ENCODE results near the gene HLF. TPM values are rescaled to one million over a fixed set of nuclear protein-coding genes. Genes with fewer than 3 reads are reported as not detected.

HLF gene
- total RNA-seq, 2 donors from 2014 or later, result 23.9 to 44.3 TPM

GRCh38 chr17:55237268-55237667 lies 27.5 kb upstream of the HLF start:
- peak in 1 of 2 donors; percentile 38 for ATAC-seq (replicated peaks in 1 of 2)
- Mint-ChIP-seq H3K4me1 (ENCODE audit: low read depth) (peaks cover 20% of the 10 kb centered on the region), H3K27ac (peak overlapping the region; percentile 72), H3K36me3 (ENCODE audit: insufficient read depth in 2 of 2) (peaks cover 0 to 1% of the 10 kb centered on the region in 2 donors), H3K27me3 (ENCODE audit: low read depth) (peaks cover 31% of the 10 kb centered on the region), H3K9me3 (peaks cover 2% of the 10 kb centered on the region in 2 donors), H3K4me3 (peak overlapping the region; percentile 83 to 85)
- no peak for DNase-seq

GRCh38 chr17:55237841-55238178 lies 26.9 kb upstream of the HLF start:
- no peak for DNase-seq

GRCh38 chr17:55238179-55238930 lies 26.4 kb upstream of the HLF start:
- Mint-ChIP-seq H3K27ac (no peak overlapping the region), H3K27me3 (ENCODE audit: low read depth) (peaks cover 31% of the 10 kb centered on the region), H3K36me3 (ENCODE audit: insufficient read depth in 2 of 2) (no peaks in the 10 kb centered on the region), H3K4me3 (peak overlapping the region; percentile 83 to 85), H3K4me1 (ENCODE audit: low read depth) (peaks cover 20% of the 10 kb centered on the region), H3K9me3 (peaks cover 0 to 2% of the 10 kb centered on the region in 2 donors)
- peak; percentile 96 to 97 for ATAC-seq (replicated peaks in 1 of 2)
- peak; percentile 84 to 85 for DNase-seq

More at GRCh38 chr17:55237841-55238178, 26.9 kb upstream of the HLF start:
- Mint-ChIP-seq H3K27ac (no peak overlapping the region), H3K36me3 (ENCODE audit: insufficient read depth in 2 of 2) (peaks cover 0 to 1% of the 10 kb centered on the region in 2 donors), H3K9me3 (peaks cover 2% of the 10 kb centered on the region in 2 donors), H3K27me3 (ENCODE audit: low read depth) (peaks cover 31% of the 10 kb centered on the region), H3K4me1 (ENCODE audit: low read depth) (peaks cover 20% of the 10 kb centered on the region), H3K4me3 (peak overlapping the region; percentile 83 to 85)
- no peak for ATAC-seq (replicated peaks in 1 of 2)

GRCh38 chr17:55238931-55239297 lies 25.8 kb upstream of the HLF start:
- H3K4me1 Mint-ChIP-seq (ENCODE audit: low read depth), result peaks cover 20% of the 10 kb centered on the region
- peak overlapping the region; percentile 83 to 85 for H3K4me3 Mint-ChIP-seq
- no peaks in the 10 kb centered on the region for H3K36me3 Mint-ChIP-seq (ENCODE audit: insufficient read depth in 2 of 2)
- peaks cover 0 to 2% of the 10 kb centered on the region in 2 donors for H3K9me3 Mint-ChIP-seq
- H3K27me3 Mint-ChIP-seq (ENCODE audit: low read depth), result peaks cover 37% of the 10 kb centered on the region
- peak; percentile 11 to 26 for ATAC-seq (replicated peaks in 1 of 2)
- H3K27ac Mint-ChIP-seq, result no peak overlapping the region
- DNase-seq, result no peak

- no peak overlapping the region for H3K4me3 Mint-ChIP-seq
- no peak for ATAC-seq (replicated peaks in 1 of 2)
These were observed 23.7 kb upstream of the HLF start for GRCh38 chr17:55241097-55241496.

DNA sequence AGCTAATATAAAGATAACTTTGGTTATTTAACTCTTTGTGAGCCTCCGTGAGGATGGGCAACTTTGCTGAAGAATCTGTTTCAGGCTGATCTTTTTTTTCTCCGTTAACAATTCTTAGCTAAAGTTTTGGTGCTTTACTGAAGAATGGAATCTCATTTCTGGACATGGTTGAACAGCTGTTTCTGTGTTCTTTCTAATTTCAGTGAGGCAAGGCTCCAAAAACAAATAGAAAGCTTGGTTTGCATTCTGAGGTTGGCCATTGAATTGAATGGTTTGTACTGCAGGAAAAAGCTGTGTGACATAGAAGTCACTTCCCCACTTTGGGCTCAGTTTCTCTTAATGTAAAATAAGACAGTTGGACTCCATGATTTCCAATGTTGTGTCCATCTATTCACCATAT lies 22.3 kb upstream of the HLF start:
- Mint-ChIP-seq H3K36me3 (ENCODE audit: insufficient read depth in 2 of 2) (no peaks in the 10 kb centered on the region), H3K4me3 (no peak overlapping the region), H3K27me3 (ENCODE audit: low read depth) (peaks cover 49% of the 10 kb centered on the region), H3K9me3 (peaks cover 0 to 2% of the 10 kb centered on the region in 2 donors), H3K27ac (no peak overlapping the region), H3K4me1 (ENCODE audit: low read depth) (peaks cover 14% of the 10 kb centered on the region)
- DNase-seq, result no peak
- ATAC-seq (replicated peaks in 1 of 2), result no peak

More at GRCh38 chr17:55241097-55241496, 23.7 kb upstream of the HLF start:
- Mint-ChIP-seq H3K4me1 (ENCODE audit: low read depth) (peaks cover 20% of the 10 kb centered on the region), H3K9me3 (peaks cover 0 to 2% of the 10 kb centered on the region in 2 donors), H3K27me3 (ENCODE audit: low read depth) (peaks cover 46% of the 10 kb centered on the region), H3K36me3 (ENCODE audit: insufficient read depth in 2 of 2) (no peaks in the 10 kb centered on the region), H3K27ac (no peak overlapping the region)
- DNase-seq, result no peak

GRCh38 chr17:55245986-55246385 lies 18.8 kb upstream of the HLF start:
- no peak overlapping the region for H3K27ac Mint-ChIP-seq
- peaks cover 39% of the 10 kb centered on the region for H3K27me3 Mint-ChIP-seq (ENCODE audit: low read depth)
- H3K4me1 Mint-ChIP-seq (ENCODE audit: low read depth), result no peaks in the 10 kb centered on the region
- no peak overlapping the region for H3K4me3 Mint-ChIP-seq
- ATAC-seq (replicated peaks in 1 of 2) (no peak), DNase-seq (no peak)
- no peaks in the 10 kb centered on the region for H3K36me3 Mint-ChIP-seq (ENCODE audit: insufficient read depth in 2 of 2)
- peaks cover 0 to 2% of the 10 kb centered on the region in 2 donors for H3K9me3 Mint-ChIP-seq

GRCh38 chr17:55246583-55246982 lies 18.2 kb upstream of the HLF start:
- Mint-ChIP-seq H3K4me3 (no peak overlapping the region), H3K36me3 (ENCODE audit: insufficient read depth in 2 of 2) (no peaks in the 10 kb centered on the region), H3K4me1 (ENCODE audit: low read depth) (no peaks in the 10 kb centered on the region), H3K9me3 (peaks cover 0 to 2% of the 10 kb centered on the region in 2 donors), H3K27ac (no peak overlapping the region), H3K27me3 (ENCODE audit: low read depth) (peaks cover 42% of the 10 kb centered on the region)
- ATAC-seq (replicated peaks in 1 of 2), result no peak
- no peak for DNase-seq

DNA sequence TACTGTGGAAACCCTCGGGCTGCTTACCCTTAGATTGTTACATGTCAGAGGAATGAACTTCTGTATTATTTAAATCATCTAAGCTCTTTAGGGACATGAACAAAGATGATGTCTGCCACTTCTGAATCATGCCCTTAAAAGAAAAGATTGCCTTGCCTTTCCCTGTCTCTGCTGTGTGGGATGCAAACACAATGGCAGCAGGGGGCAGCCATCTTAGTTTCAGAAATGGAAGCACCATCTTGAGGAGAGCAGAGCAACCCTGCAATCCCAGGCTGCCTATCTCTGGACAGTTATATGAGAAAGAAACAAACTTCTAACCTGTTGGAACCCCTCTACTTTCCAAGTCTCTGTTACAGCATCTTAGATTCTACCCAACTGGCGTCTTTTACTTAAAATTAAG lies 16.7 kb upstream of the HLF start:
- H3K27ac Mint-ChIP-seq, result no peak overlapping the region

DNA sequence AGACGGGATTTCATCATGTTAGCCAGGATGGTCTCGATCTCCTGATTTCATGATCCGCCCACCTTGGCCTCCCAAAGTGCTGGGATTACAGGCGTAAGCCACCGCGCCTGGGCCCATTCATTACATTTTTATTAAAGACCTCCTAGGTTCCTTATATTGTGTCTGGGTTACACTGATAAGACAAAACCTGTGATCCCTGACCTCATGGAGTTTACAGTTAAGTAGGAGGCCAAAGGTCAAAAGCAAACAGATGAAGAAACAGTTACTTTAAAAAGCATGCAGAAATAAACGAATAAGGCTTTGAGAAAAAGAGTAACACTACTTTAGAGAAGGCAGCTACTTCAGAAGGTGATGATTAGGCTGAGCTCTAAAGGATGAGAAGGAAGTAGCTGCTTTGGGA lies 14.9 kb upstream of the HLF start:
- DNase-seq (no peak), ATAC-seq (replicated peaks in 1 of 2) (no peak)
- Mint-ChIP-seq H3K9me3 (no peaks in the 10 kb centered on the region), H3K4me3 (no peak overlapping the region), H3K27me3 (ENCODE audit: low read depth) (peaks cover 39% of the 10 kb centered on the region), H3K4me1 (ENCODE audit: low read depth) (no peaks in the 10 kb centered on the region), H3K36me3 (ENCODE audit: insufficient read depth in 2 of 2) (no peaks in the 10 kb centered on the region), H3K27ac (no peak overlapping the region)

More for the DNA sequence above, 16.7 kb upstream of the HLF start:
- DNase-seq (no peak), ATAC-seq (replicated peaks in 1 of 2) (no peak)
- Mint-ChIP-seq H3K27me3 (ENCODE audit: low read depth) (peaks cover 53% of the 10 kb centered on the region), H3K9me3 (no peaks in the 10 kb centered on the region), H3K4me1 (ENCODE audit: low read depth) (no peaks in the 10 kb centered on the region), H3K4me3 (no peak overlapping the region), H3K36me3 (ENCODE audit: insufficient read depth in 2 of 2) (no peaks in the 10 kb centered on the region)

DNA sequence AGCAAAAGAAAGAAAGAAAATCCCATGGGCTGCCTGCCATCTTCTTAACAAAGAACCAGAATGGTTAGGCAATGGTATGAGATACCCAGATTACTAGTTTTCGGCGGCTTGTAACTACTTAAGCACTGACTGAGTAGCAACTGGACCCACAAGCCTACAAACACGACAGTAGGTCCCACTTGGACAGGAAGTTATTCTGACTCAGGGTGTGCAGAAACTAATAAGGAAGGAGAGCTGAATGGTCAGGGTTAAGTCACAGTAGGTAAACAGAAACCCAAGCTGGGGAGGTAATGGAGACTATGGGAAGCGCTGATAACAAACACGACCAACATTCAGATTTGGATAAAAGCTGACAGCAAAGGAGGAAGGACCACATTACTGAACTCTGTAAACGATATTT lies 10.4 kb upstream of the HLF start:
- ATAC-seq (replicated peaks in 1 of 2), result no peak
- no peaks in the 10 kb centered on the region for H3K36me3 Mint-ChIP-seq (ENCODE audit: insufficient read depth in 2 of 2)
- peaks cover 36% of the 10 kb centered on the region for H3K27me3 Mint-ChIP-seq (ENCODE audit: low read depth)
- H3K27ac Mint-ChIP-seq, result no peak overlapping the region
- DNase-seq, result no peak
- H3K4me1 Mint-ChIP-seq (ENCODE audit: low read depth), result no peaks in the 10 kb centered on the region
- H3K9me3 Mint-ChIP-seq, result no peaks in the 10 kb centered on the region
- no peak overlapping the region for H3K4me3 Mint-ChIP-seq

GRCh38 chr17:55258578-55259135 lies 6.1 kb upstream of the HLF start:
- Mint-ChIP-seq H3K27me3 (ENCODE audit: low read depth) (peaks cover 48% of the 10 kb centered on the region), H3K27ac (no peak overlapping the region)
- no peak for ATAC-seq (replicated peaks in 1 of 2)

DNA sequence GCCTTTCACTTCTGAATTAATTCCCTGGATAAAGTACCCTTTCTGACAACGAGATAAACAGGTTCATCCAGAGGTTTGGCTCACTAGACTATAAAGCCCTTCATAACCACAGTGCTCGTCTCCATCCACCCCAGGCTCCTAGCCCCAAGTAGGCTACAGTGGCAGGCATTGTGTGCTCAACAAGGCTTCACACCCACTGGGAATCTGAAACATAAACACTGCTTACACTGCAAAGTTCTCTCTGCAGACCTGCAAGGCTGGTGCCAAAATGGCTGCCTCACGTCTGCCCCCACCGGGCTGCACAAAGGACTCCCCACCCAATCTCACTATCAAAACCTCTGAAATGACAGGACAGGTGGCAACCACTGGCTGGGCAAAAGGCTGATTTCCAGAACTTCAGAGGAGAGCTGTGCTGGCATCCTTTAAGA lies 5.1 kb upstream of the HLF start:
- H3K27ac Mint-ChIP-seq, result no peak overlapping the region
- no peak for DNase-seq
- H3K4me1 Mint-ChIP-seq (ENCODE audit: low read depth), result peaks cover 14% of the 10 kb centered on the region
- peaks cover 59% of the 10 kb centered on the region for H3K27me3 Mint-ChIP-seq (ENCODE audit: low read depth)
- H3K4me3 Mint-ChIP-seq, result no peak overlapping the region
- H3K36me3 Mint-ChIP-seq (ENCODE audit: insufficient read depth in 2 of 2), result no peaks in the 10 kb centered on the region
- ATAC-seq (replicated peaks in 1 of 2), result no peak
- peaks cover 0 to 2% of the 10 kb centered on the region in 2 donors for H3K9me3 Mint-ChIP-seq

More at GRCh38 chr17:55258578-55259135, 6.1 kb upstream of the HLF start:
- Mint-ChIP-seq H3K4me3 (no peak overlapping the region), H3K36me3 (ENCODE audit: insufficient read depth in 2 of 2) (no peaks in the 10 kb centered on the region), H3K9me3 (peaks cover 0 to 2% of the 10 kb centered on the region in 2 donors), H3K4me1 (ENCODE audit: low read depth) (peaks cover 4% of the 10 kb centered on the region)
- DNase-seq, result no peak

All from activated T-cell treated with anti-CD3 and anti-CD28 coated beads, Interleukin-2, amount 50 U/mL, for 72 hours (primary cell).